NB4 (cell line): Measurements from ENCODE around the gene VAMP2.

Source experiments
- MYC ChIP-seq: IDR thresholded peaks from 2 replicates; pipeline ENCODE4 v1.6.1; 2011; ENCODE audit warnings: low read depth, low read length
- POLR2A ChIP-seq: IDR thresholded peaks from 2 replicates; pipeline ENCODE4 v1.6.1; 2011; ENCODE audit warnings: mild to moderate bottlenecking; ENCODE audit not compliant: insufficient read length; ENCODE audit errors: extremely low read depth
- TF ChIP-seq, protein P1 (sequence below): IDR thresholded peaks from one replicate; pipeline ENCODE4 v1.5.1; 2012; ENCODE audit warnings: low read depth, low read length
- TF ChIP-seq, protein P2 (sequence below): IDR thresholded peaks from 2 replicates; pipeline ENCODE4 v1.6.1; 2011; ENCODE audit warnings: low read depth, low read length

- TF ChIP-seq, protein P1, sequence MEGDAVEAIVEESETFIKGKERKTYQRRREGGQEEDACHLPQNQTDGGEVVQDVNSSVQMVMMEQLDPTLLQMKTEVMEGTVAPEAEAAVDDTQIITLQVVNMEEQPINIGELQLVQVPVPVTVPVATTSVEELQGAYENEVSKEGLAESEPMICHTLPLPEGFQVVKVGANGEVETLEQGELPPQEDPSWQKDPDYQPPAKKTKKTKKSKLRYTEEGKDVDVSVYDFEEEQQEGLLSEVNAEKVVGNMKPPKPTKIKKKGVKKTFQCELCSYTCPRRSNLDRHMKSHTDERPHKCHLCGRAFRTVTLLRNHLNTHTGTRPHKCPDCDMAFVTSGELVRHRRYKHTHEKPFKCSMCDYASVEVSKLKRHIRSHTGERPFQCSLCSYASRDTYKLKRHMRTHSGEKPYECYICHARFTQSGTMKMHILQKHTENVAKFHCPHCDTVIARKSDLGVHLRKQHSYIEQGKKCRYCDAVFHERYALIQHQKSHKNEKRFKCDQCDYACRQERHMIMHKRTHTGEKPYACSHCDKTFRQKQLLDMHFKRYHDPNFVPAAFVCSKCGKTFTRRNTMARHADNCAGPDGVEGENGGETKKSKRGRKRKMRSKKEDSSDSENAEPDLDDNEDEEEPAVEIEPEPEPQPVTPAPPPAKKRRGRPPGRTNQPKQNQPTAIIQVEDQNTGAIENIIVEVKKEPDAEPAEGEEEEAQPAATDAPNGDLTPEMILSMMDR = no peak
- TF ChIP-seq POLR2A (no peak), MYC (no peak)
- TF ChIP-seq, protein P2, sequence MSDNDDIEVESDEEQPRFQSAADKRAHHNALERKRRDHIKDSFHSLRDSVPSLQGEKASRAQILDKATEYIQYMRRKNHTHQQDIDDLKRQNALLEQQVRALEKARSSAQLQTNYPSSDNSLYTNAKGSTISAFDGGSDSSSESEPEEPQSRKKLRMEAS = no peak
Observed at GRCh38 chr17:8121407-8121680, 41.4 kb downstream of the VAMP2 start.
